Gastroesophageal sphincter (tissue), 4 donors: ENCODE results near the gene MT4. TPM values are rescaled to one million over a fixed set of nuclear protein-coding genes. Genes with fewer than 3 reads are reported as not detected.

Experiments used
- ATAC-seq: fragments of 150-250 bp; one replicate; pipeline ENCODE4 v1.9.1; 2016; ENCODE audit warnings: mild to moderate bottlenecking, moderate library complexity
- H3K27ac ChIP-seq, 4 donors: fragments of 200-600 bp; sonication (generic) in 3 of 4; 1 replicate in 3 of 4; 2 replicates in 1 of 4; pipeline ENCODE4 v1.5.1; 2016 to 2019
- H3K27me3 ChIP-seq: fragments of 200-600 bp; sonication (generic); one replicate; pipeline ENCODE4 v1.5.1; 2019
- H3K36me3 ChIP-seq, 2 donors: fragments of 200-600 bp; sonication (generic); one replicate each; pipeline ENCODE4 v1.5.1; 2019; ENCODE audit warnings: control low read depth in 1 of 2
- H3K4me1 ChIP-seq, 3 donors: fragments of 200-600 bp; sonication (generic); 1 replicate in 2 of 3; 2 replicates in 1 of 3; pipeline ENCODE4 v1.5.1; 2016 to 2019; ENCODE audit warnings: control low read depth in 2 of 3
- H3K4me3 ChIP-seq, 2 donors: fragments of 200-600 bp; sonication (generic); one replicate each; pipeline ENCODE4 v1.5.1; 2019; ENCODE audit warnings: mild to moderate bottlenecking in 1 of 2, moderate library complexity in 1 of 2
- H3K9me3 ChIP-seq, 3 donors: fragments of 200-600 bp; sonication (generic); one replicate each; pipeline ENCODE4 v1.5.1; 2017 to 2019; ENCODE audit warnings: control low read depth in 2 of 3
- CTCF ChIP-seq, 4 experiments: fragments of 200-600 bp in 2 of 4; fragments of 450-650 bp in 2 of 4; sonication (generic) in 1 of 4; IDR thresholded peaks; one replicate each; pipeline ENCODE4 v1.5.1; 2017 to 2019; ENCODE audit warnings: antibody characterized with exemption in 4 of 4, mild to moderate bottlenecking in 2 of 4, moderate library complexity in 2 of 4
- EP300 ChIP-seq: sonication (generic); formaldehyde crosslinking; IDR thresholded peaks from one replicate; pipeline ENCODE4 v1.6.1; 2017; ENCODE audit warnings: antibody characterized with exemption, mild to moderate bottlenecking
- POLR2A ChIP-seq, 2 donors: fragments of 450-650 bp; IDR thresholded peaks; one replicate each; pipeline ENCODE4 v1.6.1; 2017; ENCODE audit warnings: antibody characterized with exemption in 2 of 2, mild to moderate bottlenecking in 2 of 2, moderate library complexity in 1 of 2
- POLR2AphosphoS5 ChIP-seq: sonication (generic); formaldehyde crosslinking; IDR thresholded peaks from one replicate; pipeline ENCODE4 v1.6.1; 2017; ENCODE audit warnings: antibody characterized with exemption
- WGBS, 2 donors: methylation state at CpG; one replicate each; pipeline ENCODE4 v1.1.5; 2018; ENCODE audit warnings: low coverage in 1 of 2; 5-methylcytosine and 5-hydroxymethylcytosine counted together
- total RNA-seq, 4 donors: library from RNA; depleted of rRNA; stranded (reverse); fragments of >200 nt; gene quantifications; one replicate each; pipeline ENCODE4 v1.1.0, GENCODE V29; 2016

MT4 gene
- total RNA-seq, 4 donors from 2014 or later: not detected

DNA sequence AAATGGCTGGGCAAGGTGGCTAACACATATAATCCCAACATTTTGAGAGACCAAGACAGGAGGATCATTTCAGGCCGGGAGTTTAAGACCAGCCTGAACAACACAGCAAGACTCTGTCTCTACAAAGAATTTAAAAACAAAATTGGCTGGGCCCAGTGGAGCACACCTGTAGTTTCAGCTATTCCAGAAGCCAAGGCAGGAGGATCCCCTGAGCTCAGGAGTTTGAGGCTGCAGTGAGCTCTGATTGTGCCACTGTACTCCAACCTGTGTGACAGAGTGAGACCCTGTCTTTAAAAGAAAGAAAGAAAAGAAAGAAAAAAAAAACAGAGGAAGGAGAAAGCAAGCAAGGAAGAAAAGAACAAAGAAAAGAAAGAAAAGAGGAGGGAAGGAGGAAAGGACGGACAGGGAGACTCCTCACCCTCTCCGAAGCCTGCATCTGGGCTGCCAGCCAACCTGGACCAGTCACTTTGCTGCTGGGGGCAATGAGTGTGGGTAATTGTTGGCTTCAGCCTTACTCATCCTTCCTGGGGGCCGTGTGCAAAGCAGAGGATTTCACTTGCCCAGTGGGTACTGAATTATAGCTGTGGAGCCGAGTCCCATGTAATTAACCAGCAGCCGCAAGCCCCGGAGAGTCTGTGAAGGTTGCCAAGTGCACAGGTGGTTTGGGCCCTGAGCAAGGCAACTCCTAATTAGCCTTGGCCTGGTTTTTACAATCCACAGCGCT is 6.7 kb upstream of the MT4 start:
- Histone ChIP-seq H3K4me1 (no peaks in the 10 kb centered on the region), H3K27me3 (peaks cover 38% of the 10 kb centered on the region), H3K27ac (no peak overlapping the region), H3K9me3 (no peaks in the 10 kb centered on the region), H3K36me3 (no peaks in the 10 kb centered on the region), H3K4me3 (no peak overlapping the region)
- WGBS, 2 donors: 44 to 56% methylated on average over 2 to 3 of the region's 8 CpGs
- ATAC-seq: no peak
- no peak for TF ChIP-seq POLR2A (IDR thresholded peaks at IDR 0.05)
- TF ChIP-seq POLR2AphosphoS5: no peak
- TF ChIP-seq CTCF (IDR thresholded peaks at IDR 0.05): no peak
- TF ChIP-seq EP300: no peak

DNA sequence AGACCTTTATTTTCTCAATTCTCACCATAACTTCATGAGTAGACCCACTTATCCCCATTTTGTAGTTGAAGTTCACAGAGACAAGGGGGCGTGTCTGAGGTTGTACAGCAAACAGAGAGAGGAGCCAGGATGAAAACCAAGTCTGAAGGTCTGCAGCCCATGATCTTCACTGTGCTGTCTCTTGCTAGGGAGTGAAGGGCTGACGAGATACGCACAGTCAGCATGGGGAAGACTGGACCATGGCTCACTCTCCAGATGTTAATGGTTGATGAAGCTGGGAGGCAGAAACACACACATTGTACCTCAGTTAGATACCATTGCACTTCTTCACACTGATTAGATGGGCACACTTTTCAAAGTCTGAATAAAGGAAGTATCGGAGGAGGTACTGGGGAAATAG is 5.8 kb upstream of the MT4 start:
- no peak for ATAC-seq
- WGBS, 2 donors: 80 to 100% methylated on average over 1 to 3 of the region's 4 CpGs
- H3K27ac ChIP-seq: no peak overlapping the region
- H3K9me3 ChIP-seq: no peaks in the 10 kb centered on the region
- H3K4me1 ChIP-seq: no peaks in the 10 kb centered on the region
- H3K4me3 ChIP-seq: no peak overlapping the region
- H3K36me3 ChIP-seq: no peaks in the 10 kb centered on the region
- TF ChIP-seq POLR2AphosphoS5 (no peak), POLR2A (IDR thresholded peaks at IDR 0.05) (no peak), CTCF (IDR thresholded peaks at IDR 0.05) (no peak), EP300 (no peak)
- peaks cover 38% of the 10 kb centered on the region for H3K27me3 ChIP-seq

DNA sequence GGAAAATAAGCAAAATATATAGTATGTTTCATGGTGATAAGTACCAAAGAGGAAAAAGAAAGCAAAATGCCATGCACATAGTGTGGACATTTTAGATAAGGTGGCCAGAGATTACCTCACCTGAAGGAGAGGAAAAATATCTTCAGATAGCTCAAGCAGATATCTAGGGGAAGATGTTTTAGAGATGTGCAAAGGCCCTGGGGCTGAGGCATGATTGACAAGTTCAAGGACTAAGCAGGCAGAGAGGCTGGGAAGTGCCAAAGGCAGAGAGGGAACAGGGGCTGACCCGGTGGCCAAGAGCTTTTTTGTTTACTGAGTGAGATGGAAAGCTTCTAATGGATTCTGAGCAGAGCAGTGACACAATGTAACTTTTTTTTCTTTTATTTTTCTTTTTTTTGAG is 4.4 kb upstream of the MT4 start:
- 19 to 50% methylated on average over 1 of the region's 1 CpG for WGBS, 2 donors
- Histone ChIP-seq H3K9me3 (no peaks in the 10 kb centered on the region), H3K36me3 (no peaks in the 10 kb centered on the region), H3K4me3 (no peak overlapping the region), H3K4me1 (no peaks in the 10 kb centered on the region), H3K27ac (no peak overlapping the region), H3K27me3 (peaks cover 37% of the 10 kb centered on the region)
- TF ChIP-seq EP300: no peak
- TF ChIP-seq CTCF (IDR thresholded peaks at IDR 0.05): no peak
- no peak for TF ChIP-seq POLR2A (IDR thresholded peaks at IDR 0.05)
- TF ChIP-seq POLR2AphosphoS5: no peak
- no peak for ATAC-seq

DNA sequence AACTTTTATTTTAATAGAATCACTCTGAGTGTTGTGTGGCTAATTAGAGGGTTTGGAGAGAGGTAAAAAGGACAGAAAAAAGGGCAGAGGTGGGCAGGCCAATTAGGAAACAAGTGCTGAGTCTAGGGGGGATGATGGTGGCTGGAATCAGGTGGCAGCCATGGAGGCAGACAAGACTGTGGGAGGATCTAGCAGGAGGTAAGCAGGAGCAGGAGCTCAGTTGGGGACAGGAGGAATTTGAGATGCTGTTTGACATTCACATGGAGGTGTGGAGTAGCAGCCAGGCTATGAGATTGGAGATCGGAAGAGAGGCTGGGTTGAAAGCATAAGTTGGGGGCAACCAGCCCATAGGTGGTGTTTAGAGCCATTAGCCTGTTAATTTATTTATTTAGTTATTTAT is 3.7 kb upstream of the MT4 start:
- no peak for ATAC-seq
- no peak overlapping the region for H3K4me3 ChIP-seq
- H3K36me3 ChIP-seq: no peaks in the 10 kb centered on the region
- no peak overlapping the region for H3K27ac ChIP-seq
- H3K27me3 ChIP-seq: peaks cover 30% of the 10 kb centered on the region
- no peaks in the 10 kb centered on the region for H3K4me1 ChIP-seq
- TF ChIP-seq POLR2AphosphoS5: no peak
- no peak for TF ChIP-seq CTCF (IDR thresholded peaks at IDR 0.05)
- no peak for TF ChIP-seq POLR2A (IDR thresholded peaks at IDR 0.05)
- no peak for TF ChIP-seq EP300
- no peaks in the 10 kb centered on the region for H3K9me3 ChIP-seq
- WGBS, 2 donors: 45 to 86% methylated on average over 1 of the region's 1 CpG

- H3K27ac ChIP-seq: no peak overlapping the region
- no peak overlapping the region for H3K4me3 ChIP-seq
- H3K4me1 ChIP-seq: no peaks in the 10 kb centered on the region
- H3K9me3 ChIP-seq: no peaks in the 10 kb centered on the region
- H3K36me3 ChIP-seq: no peaks in the 10 kb centered on the region
- WGBS, 2 donors: no CpG with 5 or more reads among the region's 1 CpG
- peaks cover 15% of the 10 kb centered on the region for H3K27me3 ChIP-seq
- TF ChIP-seq POLR2AphosphoS5 (no peak), CTCF (IDR thresholded peaks at IDR 0.05) (no peak), EP300 (no peak), POLR2A (IDR thresholded peaks at IDR 0.05) (no peak)
- no peak for ATAC-seq
Observed at GRCh38 chr16:56569971-56570370, 5.1 kb downstream of the MT4 start.
